Daoy (cell line): ENCODE measurements around the gene DDX54. TPM values are rescaled to one million over a fixed set of nuclear protein-coding genes. Genes with fewer than 3 reads are reported as not detected.
A peak's percentile ranks its signal among the peaks of the same experiment; 100 is the strongest.

Experiments used
- DNase-seq: peaks from one replicate; pipeline ENCODE4 v3.0.0-alpha.2; 2015; ENCODE audit warnings: low read depth
- total RNA-seq: library from RNA; depleted of rRNA; stranded (reverse); fragments of >200 nt; shearing (Covaris generic); gene quantifications from 2 replicates; pipeline ENCODE4 v1.2.3, GENCODE V29; 2014; rRNA removed

DDX54 gene
- total RNA-seq, 1 experiment from 2014 or later = 60.1 TPM

GRCh38 chr12:113120670-113121370, 64.5 kb downstream of the DDX54 start:
- DNase-seq = no peak

GRCh38 chr12:113119980-113120669, 65.2 kb downstream of the DDX54 start:
- no peak for DNase-seq

GRCh38 chr12:113118142-113118541, 67.1 kb downstream of the DDX54 start:
- DNase-seq = no peak

GRCh38 chr12:113117684-113118083, 67.6 kb downstream of the DDX54 start:
- DNase-seq = peak; percentile 45

GRCh38 chr12:113116875-113117274, 68.4 kb downstream of the DDX54 start:
- no peak for DNase-seq

GRCh38 chr12:113115455-113116126, 69.7 kb downstream of the DDX54 start:
- no peak for DNase-seq

- DNase-seq = no peak
These were observed 70.7 kb downstream of the DDX54 start for GRCh38 chr12:113114447-113115178.

- DNase-seq = no peak
These were observed 71.9 kb downstream of the DDX54 start for GRCh38 chr12:113113397-113113796.

- DNase-seq = no peak
These were observed 73.0 kb downstream of the DDX54 start for GRCh38 chr12:113112043-113112899.

- DNase-seq = no peak
These were observed 74.0 kb downstream of the DDX54 start for GRCh38 chr12:113111247-113111646.

- DNase-seq = no peak
These were observed 75.2 kb downstream of the DDX54 start for GRCh38 chr12:113109872-113110599.

GRCh38 chr12:113109360-113109759, 75.9 kb downstream of the DDX54 start:
- no peak for DNase-seq

GRCh38 chr12:113108308-113108707, 77.0 kb downstream of the DDX54 start:
- DNase-seq = no peak

Other genes starting within 250 kb of the DDX54 start
- gene OAS3, start 247.0 kb downstream of the DDX54 start, total RNA-seq = 21.7 and 35.4 TPM in 2 replicates
- 3.9 and 5.1 TPM in 2 replicates for gene OAS2, start 207.0 kb downstream of the DDX54 start, total RNA-seq
- 0.24 and 2.3 TPM in 2 replicates for gene DTX1, start 128.7 kb downstream of the DDX54 start, total RNA-seq
- 0.06 TPM in 1 of 2 replicates, not detected in the other for gene RASAL1, start 49.7 kb downstream of the DDX54 start, total RNA-seq
- not detected in 2 replicates for gene CFAP73, start 35.8 kb downstream of the DDX54 start, total RNA-seq
- 26.0 and 31.8 TPM in 2 replicates for gene RITA1, start 243 bp upstream of the DDX54 start, total RNA-seq
- gene TPCN1, start 36.0 kb upstream of the DDX54 start, total RNA-seq = 8.5 and 10.4 TPM in 2 replicates
- gene SLC8B1, start 149.6 kb upstream of the DDX54 start, total RNA-seq = 13.4 and 16.4 TPM in 2 replicates
- gene PLBD2, start 173.1 kb upstream of the DDX54 start, total RNA-seq = 6.1 and 22.2 TPM in 2 replicates
- not detected in 2 replicates for gene SDS, start 218.4 kb upstream of the DDX54 start, total RNA-seq
- 41.7 and 42.8 TPM in 2 replicates for gene SDSL, start 236.9 kb upstream of the DDX54 start, total RNA-seq